Measurements from ENCODE around the gene ZBTB17. TPM values are rescaled to one million over a fixed set of nuclear protein-coding genes. Genes with fewer than 3 reads are reported as not detected.

Gene ZBTB17
- total and polyA plus RNA-seq, 9 of the 15 experiments (the other 6 are each of a cell fraction or from before 2014, with no cell fraction given), result 1.1 to 53.4 (median 29.6) TPM

- TF ChIP-seq ZBTB40 (IDR thresholded peaks at IDR 0.05), result peak; percentile 37
- no peak for TF ChIP-seq ZBTB40 (CRISPR knock-in tag; IDR thresholded peaks at IDR 0.05)
- TF ChIP-seq ZNF318 (IDR thresholded peaks at IDR 0.05; ENCODE audit: borderline replicate concordance in 1 of 2, low read depth in 1 of 2), result peak in 1 of 2 experiments; percentile 89; a peak in 2 of 4 replicates
- TF ChIP-seq, protein P1, sequence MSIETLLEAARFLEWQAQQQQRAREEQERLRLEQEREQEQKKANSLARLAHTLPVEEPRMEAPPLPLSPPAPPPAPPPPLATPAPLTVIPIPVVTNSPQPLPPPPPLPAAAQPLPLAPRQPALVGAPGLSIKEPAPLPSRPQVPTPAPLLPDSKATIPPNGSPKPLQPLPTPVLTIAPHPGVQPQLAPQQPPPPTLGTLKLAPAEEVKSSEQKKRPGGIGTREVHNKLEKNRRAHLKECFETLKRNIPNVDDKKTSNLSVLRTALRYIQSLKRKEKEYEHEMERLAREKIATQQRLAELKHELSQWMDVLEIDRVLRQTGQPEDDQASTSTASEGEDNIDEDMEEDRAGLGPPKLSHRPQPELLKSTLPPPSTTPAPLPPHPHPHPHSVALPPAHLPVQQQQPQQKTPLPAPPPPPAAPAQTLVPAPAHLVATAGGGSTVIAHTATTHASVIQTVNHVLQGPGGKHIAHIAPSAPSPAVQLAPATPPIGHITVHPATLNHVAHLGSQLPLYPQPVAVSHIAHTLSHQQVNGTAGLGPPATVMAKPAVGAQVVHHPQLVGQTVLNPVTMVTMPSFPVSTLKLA (conservative IDR thresholded peaks at IDR 0.05), result peak; percentile 83 to 92
- peak; percentile 68 for TF ChIP-seq CBX1 (IDR thresholded peaks at IDR 0.05; ENCODE audit: low read depth)
- TF ChIP-seq ZNF707 (CRISPR knock-in tag; conservative IDR thresholded peaks at IDR 0.05), result no peak
These were observed 23.3 kb downstream of the ZBTB17 start (continued) for GRCh38 chr1:15952317-15953258.

All from K562 (cell line).